ENCODE data around the gene GNAL. TPM values are rescaled to one million over a fixed set of nuclear protein-coding genes. Genes with fewer than 3 reads are reported as not detected.
"Not testable (repeated sequence)": the region's sequence is repeated elsewhere in the genome, so short reads cannot be mapped to it uniquely, and the experiment has no call there.

The GNAL gene
- total and polyA plus RNA-seq, 7 donors: 0.46 to 25.1 (median 13.2) TPM

DNA sequence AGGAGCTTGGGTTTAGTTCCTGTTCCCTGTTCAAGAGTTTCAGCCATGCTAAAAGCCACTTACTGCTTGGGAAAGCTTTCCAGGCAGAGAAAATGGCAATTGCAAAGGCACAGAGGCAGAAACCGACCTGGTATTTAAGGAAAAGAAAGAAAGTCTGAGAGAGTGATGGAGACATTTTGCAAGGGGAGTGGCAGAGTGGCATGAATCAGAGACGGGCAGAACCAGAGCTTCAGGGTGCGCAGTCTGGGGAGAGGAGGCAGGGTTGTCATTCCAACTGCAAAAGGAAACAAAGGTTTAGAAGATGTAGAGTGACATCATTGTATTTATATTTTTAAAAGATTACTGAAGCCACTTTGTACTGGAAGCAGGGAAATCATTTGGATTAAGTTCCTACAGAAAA is 14.9 kb upstream of the GNAL start:
- no peak overlapping the region for H3K4me3 ChIP-seq
- H3K36me3 ChIP-seq: no peaks in the 10 kb centered on the region
- H3K27ac ChIP-seq: no peak overlapping the region
- DNase-seq: no peak
- 68 to 78% methylated on average over 3 of the region's 3 CpGs for WGBS, 2 donors
- TF ChIP-seq POLR2AphosphoS5 (IDR thresholded peaks at IDR 0.05): no peak
- no peaks in the 10 kb centered on the region for H3K4me1 ChIP-seq
- no peaks in the 10 kb centered on the region for H3K9me3 ChIP-seq
- intact Hi-C loops (cut with DNase I): no loop called here
- no peaks in the 10 kb centered on the region for H3K27me3 ChIP-seq

DNA sequence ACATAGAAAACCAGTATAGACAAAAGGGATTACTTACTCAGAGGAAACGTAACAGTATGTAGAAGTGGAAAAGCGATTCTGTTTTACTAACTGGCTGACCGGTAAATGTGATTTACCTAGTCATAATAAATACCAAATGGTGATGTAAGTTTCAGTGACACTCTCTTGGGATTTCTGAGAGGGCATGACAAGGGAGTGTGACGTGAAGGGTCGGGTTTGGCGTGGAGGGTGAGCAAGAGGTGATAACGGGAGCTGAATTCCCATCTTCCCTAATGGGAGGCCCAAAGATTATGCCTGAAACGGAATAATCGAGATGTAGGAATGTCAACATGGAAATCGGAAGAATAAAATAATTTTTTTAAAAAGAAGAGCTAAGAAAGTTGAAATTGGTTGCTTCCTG is 12.7 kb upstream of the GNAL start:
- Histone ChIP-seq H3K4me1 (no peaks in the 10 kb centered on the region), H3K36me3 (no peaks in the 10 kb centered on the region), H3K27ac (no peak overlapping the region), H3K9me3 (no peaks in the 10 kb centered on the region), H3K27me3 (no peaks in the 10 kb centered on the region), H3K4me3 (no peak overlapping the region)
- TF ChIP-seq POLR2A (IDR thresholded peaks at IDR 0.05) (no peak), EP300 (IDR thresholded peaks at IDR 0.05) (no peak), POLR2AphosphoS5 (IDR thresholded peaks at IDR 0.05) (no peak)
- TF ChIP-seq, protein P1, sequence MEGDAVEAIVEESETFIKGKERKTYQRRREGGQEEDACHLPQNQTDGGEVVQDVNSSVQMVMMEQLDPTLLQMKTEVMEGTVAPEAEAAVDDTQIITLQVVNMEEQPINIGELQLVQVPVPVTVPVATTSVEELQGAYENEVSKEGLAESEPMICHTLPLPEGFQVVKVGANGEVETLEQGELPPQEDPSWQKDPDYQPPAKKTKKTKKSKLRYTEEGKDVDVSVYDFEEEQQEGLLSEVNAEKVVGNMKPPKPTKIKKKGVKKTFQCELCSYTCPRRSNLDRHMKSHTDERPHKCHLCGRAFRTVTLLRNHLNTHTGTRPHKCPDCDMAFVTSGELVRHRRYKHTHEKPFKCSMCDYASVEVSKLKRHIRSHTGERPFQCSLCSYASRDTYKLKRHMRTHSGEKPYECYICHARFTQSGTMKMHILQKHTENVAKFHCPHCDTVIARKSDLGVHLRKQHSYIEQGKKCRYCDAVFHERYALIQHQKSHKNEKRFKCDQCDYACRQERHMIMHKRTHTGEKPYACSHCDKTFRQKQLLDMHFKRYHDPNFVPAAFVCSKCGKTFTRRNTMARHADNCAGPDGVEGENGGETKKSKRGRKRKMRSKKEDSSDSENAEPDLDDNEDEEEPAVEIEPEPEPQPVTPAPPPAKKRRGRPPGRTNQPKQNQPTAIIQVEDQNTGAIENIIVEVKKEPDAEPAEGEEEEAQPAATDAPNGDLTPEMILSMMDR (IDR thresholded peaks at IDR 0.05): no peak
- WGBS, 2 donors: 79 to 81% methylated on average over 10 of the region's 10 CpGs
- intact Hi-C loops (cut with DNase I): no loop called here
- no peak for DNase-seq

DNA sequence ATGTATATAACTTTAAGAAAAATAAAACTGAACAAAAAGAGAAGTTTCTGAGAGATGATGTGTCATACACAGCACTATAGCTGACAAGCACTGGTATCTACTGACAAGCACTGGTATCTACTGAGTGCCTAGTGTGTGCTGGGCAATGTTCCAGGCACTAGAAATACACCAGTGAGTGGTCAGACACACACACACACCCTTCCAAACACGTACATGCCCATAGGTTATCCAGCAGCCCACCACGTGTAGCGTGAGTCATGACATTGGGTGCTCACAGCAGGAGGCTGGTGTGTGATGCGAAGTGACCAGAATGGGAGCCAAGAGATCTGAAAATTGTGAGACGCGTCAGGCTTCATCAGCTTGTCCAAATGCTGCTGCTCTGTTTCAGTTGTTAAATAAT is 12.2 kb upstream of the GNAL start:
- WGBS, 2 donors: 72 to 73% methylated on average over 6 of the region's 6 CpGs
- Histone ChIP-seq H3K4me3 (no peak overlapping the region), H3K36me3 (no peaks in the 10 kb centered on the region), H3K4me1 (no peaks in the 10 kb centered on the region), H3K27me3 (no peaks in the 10 kb centered on the region), H3K9me3 (no peaks in the 10 kb centered on the region), H3K27ac (no peak overlapping the region)
- intact Hi-C loops (cut with DNase I): no loop called here
- TF ChIP-seq POLR2A (IDR thresholded peaks at IDR 0.05) (no peak), EP300 (IDR thresholded peaks at IDR 0.05) (no peak), POLR2AphosphoS5 (IDR thresholded peaks at IDR 0.05) (no peak)
- TF ChIP-seq, protein P1 (IDR thresholded peaks at IDR 0.05): no peak
- no peak for DNase-seq

DNA sequence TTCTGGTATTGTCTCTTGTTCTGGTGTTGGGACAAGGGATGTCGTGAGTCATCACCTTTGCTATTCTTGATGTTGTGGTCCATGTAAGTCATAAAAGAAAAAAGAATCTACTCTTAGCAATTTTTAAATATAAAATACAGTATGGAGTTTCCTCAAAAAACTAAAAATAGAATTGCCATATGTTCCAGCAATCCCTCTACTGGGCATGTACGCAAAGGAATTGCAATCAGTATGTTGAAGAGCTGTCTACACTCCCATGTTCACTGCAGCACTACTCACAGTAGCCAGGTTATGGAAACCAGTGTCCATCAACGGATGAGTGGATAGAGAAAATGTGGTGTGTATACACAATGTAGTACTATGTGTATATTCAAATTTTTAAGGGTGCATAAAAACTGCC is 10.9 kb upstream of the GNAL start:
- H3K36me3 ChIP-seq: no peaks in the 10 kb centered on the region
- no peak overlapping the region for H3K27ac ChIP-seq
- WGBS, 2 donors: 83 to 84% methylated on average over 3 of the region's 3 CpGs
- no peak for DNase-seq
- intact Hi-C loops (cut with DNase I): no loop called here
- no peaks in the 10 kb centered on the region for H3K9me3 ChIP-seq
- H3K4me3 ChIP-seq: no peak overlapping the region
- H3K27me3 ChIP-seq: no peaks in the 10 kb centered on the region
- no peaks in the 10 kb centered on the region for H3K4me1 ChIP-seq
- TF ChIP-seq EP300 (IDR thresholded peaks at IDR 0.05) (no peak), POLR2A (IDR thresholded peaks at IDR 0.05) (no peak), POLR2AphosphoS5 (IDR thresholded peaks at IDR 0.05) (no peak)
- TF ChIP-seq, protein P1 (IDR thresholded peaks at IDR 0.05): no peak

DNA sequence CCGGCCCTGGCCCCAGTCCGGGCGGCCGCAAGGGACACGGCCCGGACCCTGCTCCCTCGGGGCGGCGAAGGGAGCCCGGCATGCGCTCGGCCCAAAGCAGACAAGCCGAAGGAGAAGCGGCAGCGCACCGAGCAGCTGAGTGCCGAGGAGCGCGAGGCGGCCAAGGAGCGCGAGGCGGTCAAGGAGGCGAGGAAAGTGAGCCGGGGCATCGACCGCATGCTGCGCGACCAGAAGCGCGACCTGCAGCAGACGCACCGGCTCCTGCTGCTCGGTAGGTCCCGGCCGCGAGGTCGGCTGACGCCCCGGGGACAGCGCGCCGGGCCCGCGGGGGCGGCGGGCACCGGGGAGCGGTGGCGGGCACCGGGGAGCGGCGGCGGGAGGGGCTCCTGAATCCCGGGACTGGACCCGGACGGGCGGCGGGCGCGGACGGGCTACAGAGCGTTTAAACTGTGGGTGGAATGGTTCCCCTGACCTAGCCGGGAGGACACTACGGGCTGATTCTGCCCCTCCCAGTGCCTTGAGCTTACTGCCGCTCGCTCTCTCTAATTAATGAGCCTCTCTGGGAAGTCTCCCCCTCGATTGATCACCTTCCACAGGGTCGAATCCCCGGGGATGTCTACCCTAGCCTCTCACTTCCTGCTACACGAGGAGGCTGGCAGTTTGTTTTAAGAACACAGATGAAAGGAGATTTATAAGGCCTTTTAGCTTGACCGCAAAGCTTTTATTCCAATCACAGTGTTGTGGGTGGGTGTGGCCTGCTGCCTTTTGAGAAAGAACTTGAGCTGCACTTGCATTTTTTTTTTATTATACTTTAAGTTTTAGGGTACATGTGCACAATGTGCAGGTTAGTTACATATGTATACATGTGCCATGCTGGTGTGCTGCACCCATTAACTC is 853 bp downstream of the GNAL start:
- TF ChIP-seq, protein P1 (IDR thresholded peaks at IDR 0.05): no peak
- TF ChIP-seq EP300 (IDR thresholded peaks at IDR 0.05): no peak
- TF ChIP-seq POLR2A (IDR thresholded peaks at IDR 0.05): no peak
- TF ChIP-seq POLR2AphosphoS5 (IDR thresholded peaks at IDR 0.05): no peak
- H3K27me3 ChIP-seq: no peaks in the 10 kb centered on the region
- H3K36me3 ChIP-seq: no peaks in the 10 kb centered on the region
- H3K4me1 ChIP-seq: peaks cover 0 to 11% (median 8%) of the 10 kb centered on the region in 4 donors
- WGBS, 2 donors: 1% methylated on average over 72 of the region's 72 CpGs
- intact Hi-C loops (cut with DNase I): loop anchor here (2.0 to 5.0 kb wide), 2 partner anchors 167 to 219 kb away; partner anchors contain the start of gene MPPE1
- DNase-seq: no peak
- H3K27ac ChIP-seq: peak overlapping the region; percentile 72 to 86 (median 82)
- H3K4me3 ChIP-seq: peak overlapping the region; percentile 58 to 80 (median 62)
- H3K9me3 ChIP-seq: no peaks in the 10 kb centered on the region

DNA sequence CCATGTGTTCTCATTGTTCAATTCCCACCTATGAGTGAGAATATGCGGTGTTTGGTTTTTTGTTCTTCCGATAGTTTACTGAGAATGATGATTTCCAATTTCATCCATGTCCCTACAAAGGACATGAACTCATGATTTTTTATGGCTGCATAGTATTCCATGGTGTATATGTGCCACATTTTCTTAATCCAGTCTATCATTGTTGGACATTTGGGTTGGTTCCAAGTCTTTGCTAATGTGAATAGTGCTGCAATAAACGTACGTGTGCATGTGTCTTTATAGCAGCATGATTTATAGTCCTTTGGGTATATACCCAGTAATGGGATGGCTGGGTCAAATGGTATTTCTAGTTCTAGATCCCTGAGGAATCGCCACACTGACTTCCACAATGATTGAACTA is 1.6 kb downstream of the GNAL start:
- H3K27me3 ChIP-seq; H3K36me3 ChIP-seq; H3K4me3 ChIP-seq; H3K9me3 ChIP-seq; DNase-seq; H3K27ac ChIP-seq; intact Hi-C loops (cut with DNase I): not testable (repeated sequence)
- peaks cover 0 to 11% (median 8%) of the 10 kb centered on the region in 4 donors for H3K4me1 ChIP-seq
- WGBS, 2 donors: 39 to 41% methylated on average over 2 to 3 of the region's 5 CpGs

Data from sigmoid colon (tissue), 7 donors.